RCC 7860 (cell line): ENCODE data around the gene TEX19.
"Not testable (repeated sequence)": the region's sequence is repeated elsewhere in the genome, so short reads cannot be mapped to it uniquely, and the experiment has no call there.

Source experiments
- DNase-seq: peaks from one replicate; pipeline ENCODE4 v3.0.0-alpha.2; 2015; ENCODE audit warnings: low spot score
- FAIRE-seq: peaks from 2 replicates; lab custom pipeline; 2012; peaks lifted over from hg19 to GRCh38; lab: Jason Lieb, UNC

The TEX19 gene

GRCh38 chr17:82403662-82404660 lies 44.9 kb downstream of the TEX19 start:
- FAIRE-seq (no peak), DNase-seq (no peak)

GRCh38 chr17:82405051-82405450 lies 46.0 kb downstream of the TEX19 start:
- FAIRE-seq (no peak), DNase-seq (no peak)

DNA sequence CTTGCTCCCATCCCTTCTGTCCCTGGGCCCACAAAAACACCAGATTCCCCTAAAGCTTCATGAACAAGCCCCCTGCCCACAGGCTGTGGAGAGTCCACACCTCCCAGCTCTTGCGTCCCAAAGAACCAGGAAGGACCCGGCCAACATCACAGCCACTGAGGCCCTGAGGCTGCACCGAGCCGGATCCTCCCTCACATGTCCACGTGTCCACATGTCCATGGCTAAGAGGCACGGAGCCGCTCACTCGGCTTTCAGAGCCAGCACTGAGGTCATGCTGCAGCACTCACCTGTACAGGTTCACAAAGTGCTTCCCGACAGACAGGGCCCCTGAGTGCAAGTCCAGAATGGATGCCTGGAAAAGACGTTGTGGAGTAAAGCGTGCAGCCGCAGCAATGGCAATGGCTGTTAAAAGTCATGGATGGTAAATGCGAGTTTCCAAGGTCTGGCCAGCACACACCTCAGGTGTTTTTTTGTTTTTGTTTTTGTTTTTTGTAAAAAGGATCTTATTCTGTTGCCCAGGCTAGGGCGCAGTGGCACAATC lies 47.2 kb downstream of the TEX19 start:
- FAIRE-seq (no peak), DNase-seq (no peak)

DNA sequence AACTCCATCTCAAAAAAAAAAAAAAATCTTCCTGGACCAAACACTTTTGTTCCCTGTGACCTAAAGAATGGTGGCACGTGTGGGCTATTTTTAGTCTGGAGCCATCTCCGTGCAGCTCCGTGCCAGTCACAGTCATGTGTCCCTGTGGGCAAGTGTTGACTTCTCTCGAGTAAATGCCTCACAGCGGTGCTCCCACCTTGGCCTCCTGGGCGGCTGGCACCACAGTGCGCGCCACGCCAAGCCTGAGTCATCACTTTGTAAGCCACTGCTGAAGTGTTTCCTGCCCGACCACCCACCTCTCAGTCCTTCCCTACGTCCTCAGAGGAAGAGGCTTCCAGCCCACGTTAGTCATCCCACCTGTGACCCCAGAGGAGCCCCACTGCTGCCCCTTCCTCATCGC lies 48.2 kb downstream of the TEX19 start:
- peak; percentile 65 for FAIRE-seq
- DNase-seq = peak; percentile 80

GRCh38 chr17:82408288-82408937 lies 49.4 kb downstream of the TEX19 start:
- FAIRE-seq (no peak), DNase-seq (no peak)

GRCh38 chr17:82408938-82409318 lies 49.9 kb downstream of the TEX19 start:
- no peak for FAIRE-seq
- no peak for DNase-seq

DNA sequence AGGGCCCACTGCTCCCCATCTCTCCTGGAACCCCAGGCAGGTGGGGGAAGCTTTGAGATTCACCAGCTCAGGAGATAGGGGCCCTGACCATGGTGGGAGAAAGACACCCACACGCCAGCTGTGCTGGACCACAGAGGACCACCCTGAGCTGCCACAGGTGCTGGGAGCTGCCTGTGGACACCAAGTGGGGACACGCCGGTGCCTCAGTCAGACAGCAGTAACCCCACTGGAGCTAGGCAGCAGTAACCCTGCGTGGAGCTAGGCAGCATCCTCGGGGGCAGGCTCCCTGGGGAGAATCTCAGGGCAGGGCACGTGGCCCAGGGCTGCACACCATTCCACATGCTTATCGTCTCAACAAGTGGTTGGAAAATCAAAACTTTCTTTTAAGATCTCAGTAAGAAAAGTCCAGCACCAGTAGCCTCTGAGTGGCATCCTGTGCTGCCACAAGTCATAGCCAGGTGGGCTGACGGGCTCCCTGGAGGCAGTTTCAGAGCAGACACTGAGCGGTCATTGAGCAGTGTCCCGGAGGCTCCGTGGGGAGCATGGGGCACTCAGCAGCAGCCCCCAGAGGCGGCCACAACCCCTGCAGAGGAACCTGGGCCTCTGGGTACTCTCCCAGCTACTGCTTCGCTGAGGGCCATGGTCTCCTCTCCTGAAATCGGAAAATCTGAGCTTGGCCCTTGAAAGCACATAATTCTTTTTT lies 51.1 kb downstream of the TEX19 start:
- FAIRE-seq (no peak), DNase-seq (no peak)

DNA sequence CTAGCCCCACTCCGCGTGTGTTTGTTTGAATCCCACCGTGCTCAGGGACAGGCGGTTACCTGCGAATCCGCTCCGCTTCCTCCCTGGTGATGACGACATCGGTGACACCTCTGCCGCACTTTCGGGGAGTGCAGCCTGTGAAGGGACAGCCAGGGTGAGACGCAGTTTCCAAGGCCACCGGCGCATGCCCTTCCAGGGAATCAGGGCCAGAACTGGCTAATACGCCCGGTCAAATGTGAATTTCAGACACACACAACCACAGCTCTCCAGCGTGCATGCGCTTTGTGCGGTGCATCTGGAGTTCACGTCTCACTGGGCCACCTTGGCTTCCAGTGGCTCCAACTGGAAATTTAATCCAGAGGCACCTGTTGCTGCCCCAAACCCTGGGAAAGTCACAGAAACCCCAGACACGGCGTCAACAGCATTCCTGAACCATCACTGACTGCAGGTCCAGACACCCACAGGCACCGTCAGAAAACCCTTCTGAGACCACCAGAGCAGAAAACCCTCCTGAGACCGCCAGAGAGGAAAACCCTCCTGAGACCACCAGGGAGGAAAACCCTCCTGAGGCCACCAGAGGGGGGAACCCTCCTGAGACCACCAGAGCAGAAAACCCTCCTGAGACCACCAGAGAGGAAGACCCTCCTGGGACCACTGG lies 52.5 kb downstream of the TEX19 start:
- no peak for DNase-seq
- no peak for FAIRE-seq

- FAIRE-seq, DNase-seq: not testable (repeated sequence)
These were observed 53.0 kb downstream of the TEX19 start for GRCh38 chr17:82412081-82412480.

DNA sequence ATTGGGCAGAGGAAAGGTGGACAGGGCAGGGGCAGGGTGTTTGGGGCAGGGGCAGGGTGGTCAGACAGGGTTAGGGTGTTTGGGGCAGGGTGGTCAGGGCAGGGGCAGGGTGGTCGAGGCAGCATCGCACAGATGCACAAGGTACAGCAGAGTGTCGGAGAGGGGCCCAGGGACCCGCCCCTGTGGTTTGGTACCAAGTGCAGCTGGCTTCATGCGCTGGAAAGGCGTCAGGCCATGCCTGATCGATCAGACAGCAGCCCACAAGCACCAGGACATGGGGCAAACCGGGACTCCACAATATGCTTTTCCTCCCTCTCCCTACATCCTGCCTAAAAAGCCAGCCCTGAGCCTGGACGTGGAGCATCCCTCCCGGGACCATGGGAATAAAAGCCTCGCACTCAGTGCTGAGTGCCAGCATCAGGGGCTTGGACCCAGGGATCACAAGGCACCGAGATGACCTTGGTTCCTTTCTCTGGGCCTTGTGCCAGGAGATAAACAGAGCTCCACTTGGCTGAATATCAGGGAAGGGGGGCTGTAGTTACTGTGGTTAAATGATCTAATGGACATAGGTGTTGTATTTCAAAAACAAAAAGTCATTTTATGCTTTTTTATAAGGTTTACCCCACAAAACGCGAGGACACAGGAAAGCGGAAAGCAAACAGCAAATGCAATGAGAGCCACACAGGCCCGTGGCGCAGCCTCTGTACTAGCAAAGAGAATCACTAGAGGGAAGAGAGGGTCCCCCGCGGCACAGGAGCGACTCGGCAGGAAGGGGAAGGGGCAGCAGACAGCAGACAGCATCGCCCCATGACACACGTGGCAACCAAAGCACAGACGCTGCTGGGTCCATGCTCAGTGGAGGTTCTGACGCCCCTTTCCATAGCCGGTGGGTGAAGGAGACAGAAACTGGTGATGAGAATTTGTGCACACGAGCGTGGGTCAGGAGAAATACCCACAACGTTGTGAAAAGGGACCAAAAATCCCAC lies 53.8 kb downstream of the TEX19 start:
- FAIRE-seq (no peak), DNase-seq (no peak)
